GM12878 (cell line): ENCODE results near the gene CCDC9. TPM values are rescaled to one million over a fixed set of nuclear protein-coding genes. Genes with fewer than 3 reads are reported as not detected.

Experiments used
- ATF7 ChIP-seq: fragments of 450-650 bp; IDR thresholded peaks from 2 replicates; pipeline ENCODE4 v1.6.1; 2016; ENCODE audit warnings: low read depth, mild to moderate bottlenecking
- CBX3 ChIP-seq: fragments of 200-600 bp; sonication (generic); IDR thresholded peaks from 2 replicates; pipeline ENCODE4 v1.6.1; 2016; ENCODE audit warnings: low read depth, borderline replicate concordance
- CHD4 ChIP-seq: fragments of 200-600 bp; sonication (generic); IDR thresholded peaks from 2 replicates; pipeline ENCODE4 v1.6.1; 2016; ENCODE audit warnings: mild to moderate bottlenecking
- CREB1 ChIP-seq: IDR thresholded peaks from 2 replicates; pipeline ENCODE4 v1.6.1; 2012; ENCODE audit warnings: low read depth, mild to moderate bottlenecking, inconsistent platforms
- ETV6 ChIP-seq, 2 experiments: fragments of 450-650 bp in 1 of 2; IDR thresholded peaks in 1 of 2; conservative IDR thresholded peaks in 1 of 2; 2 replicates each; pipeline ENCODE4 v1.6.1; 2014; ENCODE audit warnings: antibody characterized with exemption in 1 of 2, borderline replicate concordance in 1 of 2, low read depth in 1 of 2, mild to moderate bottlenecking in 1 of 2, moderate library complexity in 1 of 2
- GATAD2B ChIP-seq: fragments of 450-650 bp; conservative IDR thresholded peaks from 2 replicates; pipeline ENCODE4 v1.6.1; 2017; ENCODE audit warnings: low read depth, mild to moderate bottlenecking, moderate library complexity
- HDAC6 ChIP-seq: fragments of 200-600 bp; sonication (generic); IDR thresholded peaks from one replicate; pipeline ENCODE4 v1.8.0; 2017; ENCODE audit warnings: antibody characterized with exemption; ENCODE audit not compliant: unreplicated experiment
- IKZF1 ChIP-seq: fragments of 450-650 bp; conservative IDR thresholded peaks from 2 replicates; pipeline ENCODE4 v1.6.1; 2017; ENCODE audit warnings: antibody characterized with exemption, mild to moderate bottlenecking
- IRF4 ChIP-seq: IDR thresholded peaks from 2 replicates; pipeline ENCODE4 v1.6.1; 2011; ENCODE audit warnings: low read depth, low read length
- KLF5 ChIP-seq: fragments of 450-650 bp; IDR thresholded peaks from 2 replicates; pipeline ENCODE4 v1.6.1; 2014; ENCODE audit warnings: mild to moderate bottlenecking; ENCODE audit not compliant: partially characterized antibody
- NFXL1 ChIP-seq: fragments of 450-650 bp; IDR thresholded peaks from 2 replicates; pipeline ENCODE4 v1.6.1; 2017; ENCODE audit warnings: antibody characterized with exemption, mild to moderate bottlenecking, borderline replicate concordance
- NR2C1 ChIP-seq: fragments of 450-650 bp; IDR thresholded peaks from 2 replicates; pipeline ENCODE4 v1.6.1; 2017; ENCODE audit warnings: antibody characterized with exemption, mild to moderate bottlenecking, moderate library complexity
- POU2F2 ChIP-seq: IDR thresholded peaks from 3 replicates; pipeline ENCODE4 v1.6.1; 2011; ENCODE audit warnings: low read depth, mild to moderate bottlenecking, low read length, borderline replicate concordance
- RBBP5 ChIP-seq: fragments of 200-600 bp; sonication (generic); conservative IDR thresholded peaks from 2 replicates; pipeline ENCODE4 v1.6.1; 2016
- RELB ChIP-seq: fragments of 450-650 bp; IDR thresholded peaks from 2 replicates; pipeline ENCODE4 v1.6.1; 2017; ENCODE audit warnings: low read depth, mild to moderate bottlenecking, moderate library complexity
- SMAD1 ChIP-seq: fragments of 450-650 bp; IDR thresholded peaks from 2 replicates; pipeline ENCODE4 v1.6.1; 2018; ENCODE audit warnings: mild to moderate bottlenecking, low read depth; ENCODE audit not compliant: partially characterized antibody
- SMAD5 ChIP-seq: IDR thresholded peaks from 2 replicates; pipeline ENCODE4 v1.6.1; 2016; ENCODE audit warnings: antibody characterized with exemption, low read depth
- SP1 ChIP-seq: IDR thresholded peaks from one replicate; pipeline ENCODE4 v1.6.1; 2011; ENCODE audit warnings: low read depth, low read length
- SUPT20H ChIP-seq: IDR thresholded peaks from 2 replicates; pipeline ENCODE4 v1.6.1; 2011; ENCODE audit warnings: low read depth, mild to moderate bottlenecking, low read length, moderate library complexity, borderline replicate concordance; ENCODE audit not compliant: control insufficient read depth
- TAF1 ChIP-seq: IDR thresholded peaks from 2 replicates; pipeline ENCODE4 v1.6.1; 2011; ENCODE audit warnings: mild to moderate bottlenecking, low read depth, low read length, borderline replicate concordance
- ZNF687 ChIP-seq: fragments of 450-650 bp; IDR thresholded peaks from 2 replicates; pipeline ENCODE4 v1.6.1; 2017; ENCODE audit warnings: mild to moderate bottlenecking, moderate library complexity
- polyA plus RNA-seq, 11 experiments: library from polyadenylated mRNA; depleted of rRNA in 4 of 11; unstranded in 6 of 11; stranded (reverse) in 5 of 11; fragments of >200 nt; fragmentation: Nextera tagmentation in 4 of 11; fragmentation: Illumina TruSeq in 1 of 11; extraction: Ambion mirVana in 4 of 11; extraction: Trizol in 1 of 11; gene quantifications; 1 replicate in 1 of 11; 2 replicates in 10 of 11; pipeline versions ENCODE4 v1.2.1 to v1.2.3, GENCODE V29; 2011 to 2016; ENCODE audit warnings: inconsistent platforms in 2 of 11, missing spikeins in 2 of 11, low read depth in 1 of 11
- total RNA-seq, 4 experiments: library from RNA; depleted of rRNA in 3 of 4; stranded (reverse); fragments of >200 nt in 3 of 4; fragmentation: Illumina TruSeq in 1 of 4; extraction: Trizol in 1 of 4; gene quantifications; 2 replicates each; pipeline versions ENCODE4 v1.2.1 to v1.2.3, GENCODE V29; 2013 to 2021

CCDC9 gene
- total and polyA plus RNA-seq, 10 of the 15 experiments (the other 5 are each of a cell fraction or from before 2014, with no cell fraction given): 0.18 to 17.5 (median 7.1) TPM; not detected in 1

DNA sequence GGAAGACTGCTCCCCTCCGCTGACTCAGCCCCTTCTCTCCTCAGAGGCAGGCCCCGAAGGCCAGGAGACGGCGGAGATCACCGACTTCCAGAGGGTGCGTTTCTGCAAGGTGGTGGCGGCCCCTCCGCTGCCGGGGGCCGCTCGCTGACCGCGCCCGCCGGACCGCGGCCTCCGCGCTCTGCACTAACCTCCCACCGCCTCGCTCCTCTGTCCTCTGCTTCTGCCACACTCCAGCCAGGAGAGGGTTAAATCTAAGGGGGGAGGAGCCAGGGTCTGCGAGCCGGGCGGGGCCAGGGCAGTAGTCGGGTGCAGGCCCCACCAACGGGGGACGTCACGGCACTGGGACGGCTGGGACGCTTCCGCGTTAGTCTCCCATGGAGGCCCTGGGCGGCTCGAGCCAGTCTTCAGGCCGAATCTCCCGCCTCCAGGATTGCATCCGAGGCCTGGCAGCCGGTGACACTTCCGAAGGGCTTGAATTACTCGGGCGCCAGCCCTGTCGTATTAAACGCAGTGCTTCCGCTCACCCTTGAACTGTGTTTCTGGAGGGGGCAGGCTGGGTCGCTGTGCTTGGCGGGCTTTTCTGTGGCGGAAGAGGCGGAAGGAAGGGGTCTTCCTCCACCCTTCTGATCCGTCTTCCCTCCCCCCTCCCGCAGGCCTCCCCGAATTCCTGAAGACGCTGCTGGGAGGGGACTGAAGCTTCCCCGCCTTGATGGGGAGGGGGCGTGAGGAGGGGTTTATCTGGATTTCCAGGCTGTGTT lies 17.2 kb downstream of the CCDC9 start (continued):
- TF ChIP-seq SUPT20H (no peak), GATAD2B (peak; percentile 71), CHD4 (no peak), SMAD1 (peak; percentile 68), SP1 (peak; percentile 72), ATF7 (peak; percentile 32; the same call in 1 of the 2 replicates), TAF1 (peak; percentile 76; the same call in 1 of the 2 replicates), NFXL1 (no peak), RBBP5 (no peak), ZNF687 (peak; percentile 48), ETV6 (conservative IDR thresholded peaks at IDR 0.05 in 1 of 2, IDR thresholded peaks at IDR 0.05 in 1 of 2; ENCODE audit: borderline replicate concordance in 1 of 2, low read depth in 1 of 2) (0 out of 4 replicates have a peak, but pooled peaks of 1 of the 2 experiments have one; percentile 51), KLF5 (peak; percentile 44), RELB (peak; percentile 59), SMAD5 (peak; percentile 61; the same call in 1 of the 2 replicates), IRF4 (no peak), CBX3 (no peak), POU2F2 (peak; percentile 79; the same call in 2 of the 3 replicates), IKZF1 (peak; percentile 68), CREB1 (peak; percentile 79), NR2C1 (peak; percentile 45), HDAC6 (no peak)
